Activated CD4-positive, alpha-beta T cell treated with anti-CD3 and anti-CD28 coated beads for 36 hours (primary cell): Measurements from ENCODE around the gene LCA5. TPM values are rescaled to one million over a fixed set of nuclear protein-coding genes. Genes with fewer than 3 reads are reported as not detected.
"Not testable (repeated sequence)": the region's sequence is repeated elsewhere in the genome, so short reads cannot be mapped to it uniquely, and the experiment has no call there.

ENCODE experiments used
- ATAC-seq: fragments of 200-7000 bp; cut with Tn5 transposase; one replicate; pipeline ENCODE4 v1.10.0; 2021; ENCODE audit warnings: mild to moderate bottlenecking, moderate library complexity
- CTCF ChIA-PET: fragments of 350-600 bp; sonication (Branson Sonifier 250); formaldehyde crosslinking; loops from one replicate; lab custom pipeline; 2021; ENCODE audit warnings: antibody characterized with exemption; lab: Charles Lee
- POLR2A ChIA-PET: fragments of 350-600 bp; sonication (Branson Sonifier 250); formaldehyde crosslinking; loops from one replicate; lab custom pipeline; 2021; ENCODE audit warnings: antibody characterized with exemption, inconsistent platforms; lab: Charles Lee
- DNase-seq: peaks from one replicate; pipeline ENCODE4 v3.0.0-alpha.2; 2020
- H3K27ac Mint-ChIP-seq: one replicate; pipeline ENCODE4 v1.8.0; 2021; ENCODE audit warnings: mixed read lengths
- H3K27me3 Mint-ChIP-seq: one replicate; pipeline ENCODE4 v1.8.0; 2021; ENCODE audit warnings: mixed read lengths
- H3K36me3 Mint-ChIP-seq: one replicate; pipeline ENCODE4 v1.8.0; 2021; ENCODE audit warnings: low read depth, mixed read lengths
- H3K4me1 Mint-ChIP-seq: one replicate; pipeline ENCODE4 v1.8.0; 2021; ENCODE audit warnings: mixed read lengths
- H3K4me3 Mint-ChIP-seq: one replicate; pipeline ENCODE4 v1.8.0; 2021; ENCODE audit warnings: mild to moderate bottlenecking, moderate library complexity, mixed read lengths
- H3K9me3 Mint-ChIP-seq: one replicate; pipeline ENCODE4 v1.8.0; 2021; ENCODE audit warnings: low read depth, mixed read lengths
- intact Hi-C, 2 experiments: fragments of 100-400 bp; cut with DNase I in 1 of 2; cut with micrococcal nuclease in 1 of 2; formaldehyde crosslinking; loops; one replicate each; pipeline versions ENCODE4 v1.14.2 to v1.15.1; 2022 to 2024; cut with DNase I, micrococcal nuclease
- total RNA-seq, 2 experiments: library from RNA; stranded (reverse); gene quantifications; one replicate each; pipeline ENCODE4 v1.2.3, GENCODE V29; 2021

The LCA5 gene
- total RNA-seq, 2 experiments from 2014 or later: 0.25 to 0.32 TPM

DNA sequence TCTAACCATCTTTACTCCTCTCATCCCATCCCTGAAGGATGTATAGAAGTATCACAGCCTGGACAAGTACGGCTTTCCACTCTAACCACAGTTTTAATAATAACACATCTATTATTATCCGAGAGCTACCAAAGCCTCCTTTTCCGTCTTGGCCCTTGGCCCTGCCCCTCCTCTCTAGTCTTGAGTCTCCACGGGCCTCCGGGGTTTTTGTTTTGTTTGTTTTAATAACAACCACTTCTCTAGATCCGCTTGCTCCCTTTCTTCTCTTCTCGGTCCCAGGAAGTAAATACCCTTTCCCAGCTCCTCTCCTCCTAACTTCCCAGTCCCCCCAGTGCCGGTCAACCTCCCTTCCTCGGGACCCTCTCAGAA, 661 bp downstream of the LCA5 start:
- Mint-ChIP-seq H3K27me3 (peaks cover 8% of the 10 kb centered on the region), H3K36me3 (no peaks in the 10 kb centered on the region), H3K27ac (no peak overlapping the region), H3K9me3 (no peaks in the 10 kb centered on the region), H3K4me3 (no peak overlapping the region), H3K4me1 (no peaks in the 10 kb centered on the region)
- intact Hi-C loops: loop anchor here (2.0 to 10.0 kb wide), 4 partner anchors 304 to 670 kb away; partner anchors contain the start of genes HMGN3 (in 1 of the 2), IRAK1BP1 (in 1 of the 2), PHIP (in 1 of the 2) and TTK (in 1 of the 2)
- peak; percentile 15 for DNase-seq
- ATAC-seq: no peak
- ChIA-PET CTCF (interaction anchor here (1.0 to 1.4 kb wide), 2 partner anchors 14 to 17 kb away, joined by 3 to 5 read pairs; no protein-coding TSS in a partner anchor), POLR2A (no interaction called here)

DNA sequence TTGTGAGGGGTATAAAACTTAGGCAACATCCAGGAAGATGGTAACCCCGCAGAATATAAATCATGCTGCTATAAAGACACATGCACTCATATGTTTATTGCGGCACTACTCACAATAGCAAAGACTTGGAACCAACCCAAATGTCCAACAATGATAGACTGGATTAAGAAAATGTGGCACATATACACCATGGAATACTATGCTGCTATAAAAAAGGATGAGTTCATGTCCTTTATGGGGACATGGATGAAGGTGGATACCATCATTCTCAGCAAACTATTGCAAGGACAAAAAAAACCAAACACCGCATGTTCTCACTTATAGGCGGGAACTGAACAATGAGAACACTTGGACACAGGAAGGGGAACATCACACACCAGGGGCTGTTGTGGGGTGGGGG, 7.7 kb downstream of the LCA5 start:
- H3K27ac Mint-ChIP-seq, POLR2A ChIA-PET, ATAC-seq, H3K36me3 Mint-ChIP-seq, H3K27me3 Mint-ChIP-seq, CTCF ChIA-PET, H3K9me3 Mint-ChIP-seq, H3K4me1 Mint-ChIP-seq, intact Hi-C loops, DNase-seq, H3K4me3 Mint-ChIP-seq: not testable (repeated sequence)

DNA sequence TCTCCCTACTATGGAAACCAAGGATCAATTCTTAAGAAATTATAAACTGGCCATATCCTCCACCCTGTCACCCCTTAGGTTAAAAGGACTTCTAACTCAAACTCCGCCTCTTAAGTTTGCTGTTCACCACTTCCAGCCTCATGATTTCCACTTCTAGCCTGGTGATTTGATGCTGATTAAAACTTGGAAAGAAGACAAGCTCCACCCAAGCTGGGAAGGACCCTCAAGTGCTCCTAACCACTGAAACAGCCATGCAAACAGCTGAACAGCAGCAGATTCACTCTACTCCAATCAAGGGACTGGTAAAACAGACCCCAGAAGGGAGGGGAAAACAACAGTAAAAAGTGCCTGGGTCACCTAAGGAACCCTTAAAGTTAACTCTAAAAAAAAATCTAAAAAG, 10.3 kb downstream of the LCA5 start:
- ChIA-PET CTCF (no interaction called here), POLR2A (no interaction called here)
- no peaks in the 10 kb centered on the region for H3K36me3 Mint-ChIP-seq
- no peak overlapping the region for H3K4me3 Mint-ChIP-seq
- ATAC-seq (no peak), DNase-seq (no peak)
- no peaks in the 10 kb centered on the region for H3K27me3 Mint-ChIP-seq
- H3K27ac Mint-ChIP-seq: no peak overlapping the region
- H3K4me1 Mint-ChIP-seq: no peaks in the 10 kb centered on the region
- intact Hi-C loops: no loop called here
- H3K9me3 Mint-ChIP-seq: no peaks in the 10 kb centered on the region

DNA sequence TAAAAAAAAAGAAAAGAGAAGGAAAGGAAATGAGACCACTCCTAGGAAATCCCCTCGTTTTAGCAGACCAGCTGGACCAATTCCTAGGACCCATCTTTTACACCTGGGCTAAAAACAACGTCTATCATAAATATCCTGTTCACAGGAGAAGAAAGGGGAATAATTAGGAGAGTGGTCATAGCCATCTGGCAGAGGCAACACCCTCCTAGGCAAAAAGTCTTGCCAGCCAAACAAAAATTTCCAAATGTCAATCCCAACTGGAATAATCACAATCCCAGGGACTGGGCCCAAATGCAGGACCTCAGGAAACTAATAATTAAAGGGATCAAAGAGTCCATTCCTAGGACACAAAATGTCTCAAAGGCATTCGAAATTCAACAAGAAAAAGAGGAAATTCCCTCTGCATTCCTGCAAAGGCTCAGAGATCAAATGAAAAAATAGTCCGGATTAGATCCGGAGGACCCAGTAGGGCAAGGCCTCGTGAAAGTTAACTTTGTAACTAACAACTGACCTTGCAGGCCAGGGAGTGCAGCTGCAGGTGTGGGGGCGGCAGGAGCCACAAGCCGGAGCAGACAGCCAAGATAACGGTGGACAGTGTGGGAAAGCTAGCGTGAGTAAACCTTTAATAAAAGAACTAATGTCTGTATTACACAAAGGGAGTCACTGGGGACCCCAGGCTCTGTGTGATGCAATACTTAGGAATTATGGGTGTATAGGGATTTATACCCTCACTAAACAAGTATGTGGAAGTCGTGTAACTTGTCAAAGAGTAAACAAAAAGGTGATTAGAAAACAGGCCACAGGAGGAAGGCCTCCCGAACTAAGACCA, 11.7 kb downstream of the LCA5 start:
- CTCF ChIA-PET: no interaction called here

DNA sequence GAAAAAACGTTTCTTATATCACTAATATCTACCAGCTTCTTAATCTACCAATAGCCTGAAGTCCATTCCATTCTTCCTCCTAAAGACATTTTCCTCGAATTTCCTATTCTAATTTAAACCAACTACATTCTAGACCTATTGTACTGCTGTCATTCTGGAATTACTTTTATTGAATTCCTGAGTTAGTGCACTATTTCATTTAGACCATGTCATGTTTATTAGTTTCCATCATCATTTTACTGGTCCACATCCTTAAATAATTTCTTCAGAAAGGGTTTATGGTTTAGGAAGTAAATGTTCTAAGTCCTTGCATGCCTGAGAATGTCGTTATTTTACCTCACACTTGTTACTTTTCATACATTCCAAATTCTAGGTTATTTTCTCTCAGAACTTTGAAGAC, 13.2 kb downstream of the LCA5 start:
- ATAC-seq (no peak), DNase-seq (no peak)
- Mint-ChIP-seq H3K9me3 (no peaks in the 10 kb centered on the region), H3K27ac (no peak overlapping the region), H3K4me3 (no peak overlapping the region), H3K27me3 (no peaks in the 10 kb centered on the region), H3K36me3 (no peaks in the 10 kb centered on the region), H3K4me1 (no peaks in the 10 kb centered on the region)
- ChIA-PET POLR2A (interaction anchor here (0.8 kb wide), 1 partner anchor 261 kb away, joined by 3 read pairs; no protein-coding TSS in a partner anchor), CTCF (no interaction called here)
- intact Hi-C loops: no loop called here

More for the DNA sequence above, 11.7 kb downstream of the LCA5 start:
- no peaks in the 10 kb centered on the region for H3K4me1 Mint-ChIP-seq
- POLR2A ChIA-PET: no interaction called here
- DNase-seq (no peak), ATAC-seq (no peak)
- H3K9me3 Mint-ChIP-seq: no peaks in the 10 kb centered on the region
- intact Hi-C loops: no loop called here
- H3K27ac Mint-ChIP-seq: no peak overlapping the region
- H3K4me3 Mint-ChIP-seq: no peak overlapping the region
- no peaks in the 10 kb centered on the region for H3K27me3 Mint-ChIP-seq
- no peaks in the 10 kb centered on the region for H3K36me3 Mint-ChIP-seq

DNA sequence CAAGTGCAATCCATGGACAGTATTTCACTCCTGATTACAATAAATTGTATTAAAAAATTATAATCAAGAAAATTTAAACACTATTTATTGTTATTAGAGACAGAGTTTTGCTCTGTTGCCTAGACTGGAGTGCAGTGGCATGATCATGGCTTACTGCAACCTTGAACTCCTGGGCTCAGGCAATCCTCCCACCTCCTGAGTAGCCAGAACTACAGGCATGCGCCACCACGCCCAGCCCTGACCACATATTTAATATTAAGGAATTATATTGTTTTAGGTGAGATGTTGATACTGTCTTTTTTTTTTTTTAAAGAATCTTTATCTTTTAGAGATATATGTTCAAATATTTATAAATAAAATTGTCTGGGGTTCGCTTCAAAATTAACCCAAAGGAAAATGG, 14.6 kb downstream of the LCA5 start:
- H3K4me3 Mint-ChIP-seq: no peak overlapping the region
- ATAC-seq (no peak), DNase-seq (no peak)
- H3K27ac Mint-ChIP-seq: no peak overlapping the region
- CTCF ChIA-PET: no interaction called here
- intact Hi-C loops: no loop called here
- no peaks in the 10 kb centered on the region for H3K36me3 Mint-ChIP-seq
- H3K27me3 Mint-ChIP-seq: no peaks in the 10 kb centered on the region
- no peaks in the 10 kb centered on the region for H3K4me1 Mint-ChIP-seq
- H3K9me3 Mint-ChIP-seq: no peaks in the 10 kb centered on the region
- POLR2A ChIA-PET: no interaction called here

DNA sequence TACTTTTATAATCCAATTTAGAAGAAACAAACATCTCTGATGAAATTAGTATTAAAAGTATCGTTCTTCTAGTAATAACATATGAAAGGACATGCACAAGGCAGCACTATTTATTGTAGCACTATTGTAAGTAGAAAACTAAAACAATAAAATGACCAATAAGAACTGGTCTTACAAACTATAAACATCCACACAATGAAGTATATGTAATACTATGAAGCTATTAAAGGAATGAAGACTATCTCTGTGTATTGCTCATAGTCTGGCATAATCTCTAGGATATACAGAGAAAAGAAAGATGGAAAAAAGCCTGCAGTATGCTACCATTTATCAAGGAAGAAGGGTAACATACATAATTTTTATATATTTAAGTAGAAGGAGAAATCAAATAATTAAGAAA, 16.7 kb downstream of the LCA5 start:
- Mint-ChIP-seq H3K4me1 (no peaks in the 10 kb centered on the region), H3K4me3 (no peak overlapping the region), H3K36me3 (no peaks in the 10 kb centered on the region), H3K27me3 (no peaks in the 10 kb centered on the region), H3K27ac (no peak overlapping the region), H3K9me3 (no peaks in the 10 kb centered on the region)
- ChIA-PET POLR2A (no interaction called here), CTCF (no interaction called here)
- DNase-seq (no peak), ATAC-seq (no peak)
- intact Hi-C loops: no loop called here

DNA sequence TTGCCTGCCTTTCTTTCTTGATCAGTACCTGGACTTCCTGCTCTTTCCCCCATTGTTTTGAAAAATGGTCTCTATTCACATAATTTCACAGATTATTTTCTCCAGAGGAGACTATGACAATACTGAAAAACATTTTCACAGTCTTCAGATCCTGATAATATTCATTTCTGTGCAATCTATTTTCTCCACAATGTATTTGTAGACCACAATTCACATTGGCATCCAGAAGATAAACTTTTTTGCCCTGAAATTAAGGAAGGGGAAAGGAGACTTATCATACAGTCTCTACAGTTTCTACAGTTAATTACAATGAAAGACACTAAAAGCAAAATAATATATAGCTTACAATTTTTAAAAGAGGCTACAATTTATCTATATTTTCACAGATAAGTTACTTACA, 18.4 kb downstream of the LCA5 start:
- CTCF ChIA-PET: no interaction called here
- Mint-ChIP-seq H3K27me3 (no peaks in the 10 kb centered on the region), H3K36me3 (no peaks in the 10 kb centered on the region), H3K27ac (no peak overlapping the region), H3K4me1 (no peaks in the 10 kb centered on the region), H3K9me3 (no peaks in the 10 kb centered on the region), H3K4me3 (no peak overlapping the region)
- ATAC-seq: no peak
- intact Hi-C loops: no loop called here
- POLR2A ChIA-PET: no interaction called here
- DNase-seq: no peak

DNA sequence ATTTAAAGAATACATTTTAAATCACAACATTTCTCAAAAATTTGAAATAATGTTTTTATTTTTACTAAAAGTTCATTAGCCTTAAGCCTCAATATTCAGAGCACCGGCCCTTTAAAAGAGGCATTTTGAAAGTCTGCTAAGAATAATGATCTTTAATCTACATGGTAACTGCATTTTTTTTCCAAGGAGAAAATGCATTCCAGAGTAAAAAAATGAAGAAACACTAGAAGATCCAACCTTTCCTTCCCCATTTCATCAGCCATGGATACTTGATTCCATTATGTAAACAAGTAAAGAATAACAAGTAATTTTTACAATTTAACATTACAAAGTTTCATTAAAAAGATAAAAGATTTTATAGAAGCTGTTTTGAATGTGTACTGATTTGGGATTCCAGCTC, 21.8 kb downstream of the LCA5 start:
- Mint-ChIP-seq H3K27me3 (no peaks in the 10 kb centered on the region), H3K4me1 (no peaks in the 10 kb centered on the region), H3K9me3 (no peaks in the 10 kb centered on the region), H3K36me3 (no peaks in the 10 kb centered on the region), H3K27ac (no peak overlapping the region), H3K4me3 (no peak overlapping the region)
- ATAC-seq (no peak), DNase-seq (no peak)
- ChIA-PET CTCF (no interaction called here), POLR2A (no interaction called here)
- intact Hi-C loops: no loop called here

DNA sequence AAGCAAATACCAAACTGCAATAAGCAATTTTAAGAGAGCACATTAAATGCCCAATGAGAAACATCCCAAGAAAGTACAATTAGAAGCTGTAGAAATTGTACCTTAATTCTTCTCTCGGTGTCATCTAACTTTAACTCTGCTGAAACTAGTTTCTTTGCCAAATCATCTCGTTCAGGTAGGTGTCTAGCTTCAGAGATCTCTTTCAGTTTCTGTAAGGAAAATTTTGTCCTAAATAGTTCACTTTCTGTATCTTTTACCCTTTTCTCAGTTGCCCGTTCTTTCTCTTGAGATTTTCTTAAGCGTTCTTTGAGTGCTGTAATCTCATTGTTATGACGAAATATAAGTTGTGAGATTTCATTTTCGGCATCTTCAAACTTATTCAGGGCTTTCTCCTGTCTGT, 24.1 kb downstream of the LCA5 start:
- intact Hi-C loops: no loop called here
- ATAC-seq (no peak), DNase-seq (no peak)
- POLR2A ChIA-PET: no interaction called here
- Mint-ChIP-seq H3K27ac (no peak overlapping the region), H3K36me3 (no peaks in the 10 kb centered on the region), H3K4me1 (no peaks in the 10 kb centered on the region), H3K4me3 (no peak overlapping the region), H3K9me3 (no peaks in the 10 kb centered on the region), H3K27me3 (no peaks in the 10 kb centered on the region)
- CTCF ChIA-PET: no interaction called here

DNA sequence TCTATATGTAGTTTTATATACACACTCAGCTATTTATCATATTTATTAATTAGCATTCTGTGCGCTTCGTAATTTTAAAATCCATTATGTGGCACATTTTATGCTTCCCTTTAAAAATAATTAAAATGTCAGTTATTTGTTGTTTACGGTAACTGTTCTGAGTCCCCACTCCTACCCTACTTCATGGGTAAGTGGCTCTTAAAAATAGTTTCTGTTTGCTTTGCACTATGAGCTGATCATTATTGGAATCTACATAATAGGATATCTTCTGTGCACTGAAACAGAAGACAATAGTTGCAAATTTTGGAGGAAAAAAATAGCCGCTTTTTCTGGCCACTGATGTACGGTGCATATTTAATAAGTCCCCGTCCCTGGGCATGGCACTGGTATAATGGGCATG, 25.2 kb downstream of the LCA5 start:
- DNase-seq (no peak), ATAC-seq (no peak)
- Mint-ChIP-seq H3K9me3 (no peaks in the 10 kb centered on the region), H3K27me3 (no peaks in the 10 kb centered on the region), H3K4me1 (no peaks in the 10 kb centered on the region), H3K36me3 (no peaks in the 10 kb centered on the region), H3K4me3 (no peak overlapping the region), H3K27ac (no peak overlapping the region)
- intact Hi-C loops: no loop called here
- POLR2A ChIA-PET: no interaction called here
- CTCF ChIA-PET: interaction anchor here (0.6 kb wide), 1 partner anchor 594 kb away, joined by 4 read pairs; no protein-coding TSS in a partner anchor

DNA sequence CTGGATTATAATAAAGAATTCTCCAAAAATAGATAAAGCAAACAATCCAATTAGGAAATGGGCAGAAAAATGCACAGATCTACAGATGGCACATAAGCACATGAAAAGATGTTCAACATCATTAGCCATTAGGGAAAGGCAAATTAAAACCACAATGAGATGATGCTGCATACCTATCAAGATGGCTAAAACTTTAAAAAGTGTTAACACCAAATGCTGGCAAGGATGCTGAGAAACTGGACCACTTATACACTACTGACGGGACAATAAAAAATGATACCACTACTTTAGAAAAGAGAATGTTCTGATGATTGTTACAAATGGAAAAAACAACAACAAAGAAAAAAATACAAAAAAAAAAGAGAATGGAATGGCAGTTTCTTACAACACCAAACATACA, 26.5 kb downstream of the LCA5 start:
- no peak overlapping the region for H3K4me3 Mint-ChIP-seq
- CTCF ChIA-PET: no interaction called here
- no peak for ATAC-seq
- no peaks in the 10 kb centered on the region for H3K36me3 Mint-ChIP-seq
- POLR2A ChIA-PET: no interaction called here
- no peak overlapping the region for H3K27ac Mint-ChIP-seq
- no peaks in the 10 kb centered on the region for H3K27me3 Mint-ChIP-seq
- intact Hi-C loops: no loop called here
- H3K4me1 Mint-ChIP-seq: no peaks in the 10 kb centered on the region
- no peak for DNase-seq
- H3K9me3 Mint-ChIP-seq: no peaks in the 10 kb centered on the region
